Subcutaneous abdominal adipose tissue (tissue), 5 donors: ENCODE results near the gene RYR1.

Source experiments
- H3K27ac ChIP-seq: one replicate; pipeline ENCODE4 v1.7.0; 2013; ENCODE audit warnings: low read depth, mild to moderate bottlenecking, inconsistent platforms, low read length, moderate library complexity
- H3K27me3 ChIP-seq, 5 donors: one replicate each; pipeline ENCODE4 v1.7.0; 2013; ENCODE audit warnings: low read length in 5 of 5, inconsistent platforms in 1 of 5; ENCODE audit not compliant: control insufficient read depth in 5 of 5, insufficient read depth in 4 of 5
- H3K36me3 ChIP-seq, 5 donors: one replicate each; pipeline ENCODE4 v1.7.0; 2013; ENCODE audit warnings: low read length in 5 of 5; ENCODE audit not compliant: control insufficient read depth in 5 of 5, insufficient read depth in 5 of 5
- H3K4me1 ChIP-seq, 5 donors: one replicate each; pipeline ENCODE4 v1.7.0; 2013; ENCODE audit warnings: low read length in 5 of 5, mild to moderate bottlenecking in 3 of 5, moderate library complexity in 1 of 5; ENCODE audit not compliant: control insufficient read depth in 5 of 5, insufficient read depth in 5 of 5
- H3K4me3 ChIP-seq, 5 donors: one replicate each; pipeline ENCODE4 v1.7.0; 2013; ENCODE audit warnings: low read length in 5 of 5, low read depth in 1 of 5
- H3K9ac ChIP-seq, 5 donors: one replicate each; pipeline ENCODE4 v1.7.0; 2013; ENCODE audit warnings: low read length in 5 of 5, mild to moderate bottlenecking in 4 of 5, moderate library complexity in 3 of 5
- H3K9me3 ChIP-seq, 5 donors: one replicate each; pipeline ENCODE4 v1.7.0; 2013; ENCODE audit warnings: low read length in 5 of 5; ENCODE audit not compliant: control insufficient read depth in 5 of 5
- donor health status: healthy.
- donor health status: healthy.
- donor health status: healthy.
- donor health status: healthy.
- donor health status: healthy.

Gene RYR1

DNA sequence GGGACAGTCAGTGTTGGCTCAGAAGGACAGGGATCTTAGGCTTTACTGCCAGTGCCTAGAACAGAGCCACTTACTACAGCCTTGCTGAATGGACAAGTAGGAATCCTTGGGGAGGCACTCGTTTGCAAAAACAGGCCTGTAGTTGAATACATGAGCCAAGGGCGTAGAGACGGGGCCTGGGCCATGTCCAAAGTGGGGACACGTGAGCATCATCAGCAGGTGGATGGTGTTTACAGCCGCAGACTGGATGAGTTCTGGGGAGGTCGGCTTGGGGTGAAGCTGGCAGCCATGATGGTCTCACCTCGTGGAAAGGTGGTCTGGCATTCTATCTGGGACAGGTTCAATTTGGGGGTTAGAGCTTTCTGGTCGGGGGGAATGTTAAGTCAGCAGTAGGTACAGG is 17.5 kb downstream of the RYR1 start:
- Histone ChIP-seq H3K9me3 (no peaks in the 10 kb centered on the region), H3K4me3 (no peak overlapping the region), H3K27me3 (peaks cover 0 to 3% (median 0%) of the 10 kb centered on the region in 5 donors), H3K9ac (no peak overlapping the region), H3K4me1 (no peaks in the 10 kb centered on the region), H3K36me3 (peaks cover 0 to 40% (median 0%) of the 10 kb centered on the region in 5 donors), H3K27ac (no peak overlapping the region)

DNA sequence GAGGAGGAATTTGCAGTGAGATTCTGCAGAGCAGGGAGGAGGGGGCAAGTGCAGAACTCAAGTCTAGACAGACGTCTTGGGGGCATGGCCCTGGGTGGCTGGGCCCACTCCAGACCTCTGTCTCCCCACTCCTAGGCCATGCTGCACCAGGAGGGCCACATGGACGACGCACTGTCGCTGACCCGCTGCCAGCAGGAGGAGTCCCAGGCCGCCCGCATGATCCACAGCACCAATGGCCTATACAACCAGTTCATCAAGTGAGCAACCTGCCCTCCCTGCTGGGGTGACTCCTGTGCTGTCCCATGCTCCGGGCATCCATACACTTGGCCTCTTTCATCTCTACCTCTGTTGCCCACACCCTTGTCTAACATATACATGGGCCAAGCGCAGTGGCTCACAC is 18.1 kb downstream of the RYR1 start:
- Histone ChIP-seq H3K9me3 (no peaks in the 10 kb centered on the region), H3K27ac (no peak overlapping the region), H3K4me3 (no peak overlapping the region), H3K4me1 (no peaks in the 10 kb centered on the region), H3K9ac (no peak overlapping the region), H3K36me3 (peaks cover 0 to 34% (median 0%) of the 10 kb centered on the region in 5 donors), H3K27me3 (peaks cover 0 to 3% (median 0%) of the 10 kb centered on the region in 5 donors)

DNA sequence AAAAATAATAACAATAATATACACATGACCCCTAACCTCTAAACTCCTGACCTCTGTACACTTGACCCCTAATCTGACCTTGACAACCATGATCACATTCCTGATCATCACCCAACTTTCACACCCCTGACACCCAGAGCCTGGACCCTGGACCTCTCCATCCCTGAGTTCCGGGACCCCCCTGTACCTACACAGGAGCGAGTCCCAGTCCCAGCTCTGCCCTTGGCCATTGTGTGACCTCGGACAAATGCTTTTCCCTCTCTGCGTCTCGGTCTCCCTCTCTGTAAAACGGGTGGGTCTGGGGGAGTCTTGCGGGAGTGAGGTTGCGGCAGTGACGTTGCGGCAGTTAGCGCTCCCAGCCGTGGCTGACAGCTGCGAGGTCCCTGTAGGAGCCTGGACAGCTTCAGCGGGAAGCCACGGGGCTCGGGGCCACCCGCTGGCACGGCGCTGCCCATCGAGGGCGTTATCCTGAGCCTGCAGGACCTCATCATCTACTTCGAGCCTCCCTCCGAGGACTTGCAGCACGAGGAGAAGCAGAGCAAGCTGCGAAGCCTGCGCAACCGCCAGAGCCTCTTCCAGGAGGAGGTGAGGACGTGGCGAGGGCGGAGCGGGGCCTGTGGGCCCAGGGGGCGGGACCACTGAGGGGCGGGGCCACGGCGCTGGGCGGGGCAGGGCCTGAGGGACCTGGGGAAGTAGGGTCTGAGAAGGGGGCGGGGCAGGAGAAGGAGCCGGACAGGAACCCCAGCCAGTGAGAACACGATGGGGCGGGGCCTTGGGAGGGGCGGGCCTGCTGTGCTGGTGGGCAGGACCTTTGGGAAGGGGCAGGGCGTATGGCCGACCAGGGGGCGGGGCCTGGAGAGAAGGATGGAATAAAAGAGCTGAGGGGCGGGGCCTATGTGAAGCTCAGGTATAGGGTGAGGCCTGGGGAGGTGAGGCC is 19.2 kb downstream of the RYR1 start:
- no peaks in the 10 kb centered on the region for H3K4me1 ChIP-seq
- H3K9me3 ChIP-seq: no peaks in the 10 kb centered on the region
- H3K36me3 ChIP-seq: peaks cover 0 to 39% (median 0%) of the 10 kb centered on the region in 5 donors
- H3K4me3 ChIP-seq: no peak overlapping the region
- H3K27me3 ChIP-seq: peaks cover 0 to 3% (median 0%) of the 10 kb centered on the region in 5 donors
- H3K27ac ChIP-seq: no peak overlapping the region
- H3K9ac ChIP-seq: no peak overlapping the region

DNA sequence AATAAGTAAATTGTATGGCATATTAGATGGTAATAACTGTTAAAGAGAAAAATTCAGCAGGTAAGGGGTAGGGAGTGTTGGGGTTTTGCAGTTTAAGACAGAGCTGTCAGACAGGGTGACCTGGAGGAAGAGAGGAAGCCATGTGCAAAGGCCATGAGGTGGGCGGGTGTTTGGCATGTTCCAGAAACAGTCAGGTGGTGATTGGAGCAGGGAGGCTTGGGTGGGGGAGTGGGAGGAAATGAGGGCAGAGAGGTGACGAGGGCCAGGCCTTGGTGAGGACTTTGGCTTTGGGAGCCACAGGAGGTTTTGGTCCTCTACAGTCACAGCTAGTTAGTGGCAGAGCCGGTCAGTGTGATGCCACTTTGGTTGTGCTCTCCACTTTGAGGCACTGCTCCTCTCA is 20.1 kb downstream of the RYR1 start:
- H3K9me3 ChIP-seq: no peaks in the 10 kb centered on the region
- peaks cover 0 to 39% (median 0%) of the 10 kb centered on the region in 5 donors for H3K36me3 ChIP-seq
- no peaks in the 10 kb centered on the region for H3K4me1 ChIP-seq
- no peak overlapping the region for H3K27ac ChIP-seq
- peaks cover 0 to 3% (median 0%) of the 10 kb centered on the region in 5 donors for H3K27me3 ChIP-seq
- H3K4me3 ChIP-seq: no peak overlapping the region
- H3K9ac ChIP-seq: no peak overlapping the region

DNA sequence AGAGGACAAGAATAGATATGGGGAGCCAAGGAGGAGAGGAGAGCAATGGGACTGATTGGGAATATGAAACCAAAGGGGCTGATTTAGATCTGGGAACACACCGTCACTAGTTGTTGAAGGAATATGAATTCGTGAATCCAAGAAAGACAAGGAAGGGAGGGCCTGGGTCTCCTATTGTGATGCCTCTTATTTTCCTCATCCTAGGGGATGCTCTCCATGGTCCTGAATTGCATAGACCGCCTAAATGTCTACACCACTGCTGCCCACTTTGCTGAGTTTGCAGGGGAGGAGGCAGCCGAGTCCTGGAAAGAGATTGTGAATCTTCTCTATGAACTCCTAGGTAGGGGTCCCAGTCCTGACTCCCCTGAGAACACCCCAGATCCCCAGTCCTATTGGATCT is 21.5 kb downstream of the RYR1 start:
- Histone ChIP-seq H3K9me3 (no peaks in the 10 kb centered on the region), H3K4me3 (no peak overlapping the region), H3K27ac (no peak overlapping the region), H3K4me1 (no peaks in the 10 kb centered on the region), H3K9ac (no peak overlapping the region), H3K36me3 (peaks cover 0 to 36% (median 0%) of the 10 kb centered on the region in 5 donors), H3K27me3 (peaks cover 0 to 4% (median under 1%) of the 10 kb centered on the region in 5 donors)

DNA sequence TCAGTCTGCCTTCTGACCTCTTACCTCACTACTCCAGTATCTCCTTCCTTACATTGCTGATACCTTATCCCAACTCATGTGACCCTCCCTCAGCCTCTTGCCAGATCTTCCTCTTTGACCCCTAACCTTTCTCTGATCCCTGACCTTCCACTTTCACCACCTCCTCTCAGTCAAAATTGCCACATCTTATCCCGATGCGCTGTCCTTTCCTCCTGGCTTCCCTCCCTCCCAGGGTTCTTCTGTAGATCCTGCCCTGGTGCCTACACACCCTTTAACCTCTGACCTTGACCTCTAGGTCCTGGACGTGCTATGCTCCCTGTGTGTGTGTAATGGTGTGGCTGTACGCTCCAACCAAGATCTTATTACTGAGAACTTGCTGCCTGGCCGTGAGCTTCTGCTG is 23.7 kb downstream of the RYR1 start:
- no peak overlapping the region for H3K4me3 ChIP-seq
- peaks cover 0 to 26% (median 0%) of the 10 kb centered on the region in 5 donors for H3K36me3 ChIP-seq
- H3K27me3 ChIP-seq: peaks cover 0 to 8% (median 3%) of the 10 kb centered on the region in 5 donors
- no peaks in the 10 kb centered on the region for H3K9me3 ChIP-seq
- no peaks in the 10 kb centered on the region for H3K4me1 ChIP-seq
- no peak overlapping the region for H3K9ac ChIP-seq
- no peak overlapping the region for H3K27ac ChIP-seq

DNA sequence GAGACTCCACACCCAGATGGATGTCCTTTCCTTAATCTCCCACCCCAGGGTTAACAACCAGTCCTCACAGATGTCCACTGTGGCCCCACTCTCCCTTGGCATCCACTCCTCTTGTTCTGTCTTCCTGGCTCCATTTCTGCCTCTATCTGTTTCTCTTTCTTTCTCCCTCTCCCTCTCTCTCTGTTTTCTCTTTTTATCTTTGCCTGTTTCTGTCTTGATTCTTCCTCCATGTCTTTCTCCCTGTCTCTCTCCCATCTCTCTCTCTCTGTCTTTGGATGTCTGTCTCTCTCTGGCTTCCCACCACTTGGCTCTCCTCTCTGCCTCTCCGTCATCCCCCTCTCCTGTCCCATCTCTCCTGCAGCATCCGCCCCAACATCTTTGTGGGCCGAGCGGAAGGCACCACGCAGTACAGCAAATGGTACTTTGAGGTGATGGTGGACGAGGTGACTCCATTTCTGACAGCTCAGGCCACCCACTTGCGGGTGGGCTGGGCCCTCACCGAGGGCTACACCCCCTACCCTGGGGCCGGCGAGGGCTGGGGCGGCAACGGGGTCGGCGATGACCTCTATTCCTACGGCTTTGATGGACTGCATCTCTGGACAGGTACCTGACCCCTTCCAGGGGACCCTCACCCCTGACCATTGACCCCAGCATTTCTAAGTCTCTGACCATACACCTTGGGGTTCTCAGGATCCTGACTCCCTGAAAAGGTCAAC is 24.4 kb downstream of the RYR1 start:
- H3K9ac ChIP-seq: no peak overlapping the region
- H3K27me3 ChIP-seq: peaks cover 0 to 9% (median 0%) of the 10 kb centered on the region in 5 donors
- no peak overlapping the region for H3K4me3 ChIP-seq
- no peak overlapping the region for H3K27ac ChIP-seq
- no peaks in the 10 kb centered on the region for H3K4me1 ChIP-seq
- peaks cover 0 to 21% (median 0%) of the 10 kb centered on the region in 5 donors for H3K36me3 ChIP-seq
- H3K9me3 ChIP-seq: no peaks in the 10 kb centered on the region

DNA sequence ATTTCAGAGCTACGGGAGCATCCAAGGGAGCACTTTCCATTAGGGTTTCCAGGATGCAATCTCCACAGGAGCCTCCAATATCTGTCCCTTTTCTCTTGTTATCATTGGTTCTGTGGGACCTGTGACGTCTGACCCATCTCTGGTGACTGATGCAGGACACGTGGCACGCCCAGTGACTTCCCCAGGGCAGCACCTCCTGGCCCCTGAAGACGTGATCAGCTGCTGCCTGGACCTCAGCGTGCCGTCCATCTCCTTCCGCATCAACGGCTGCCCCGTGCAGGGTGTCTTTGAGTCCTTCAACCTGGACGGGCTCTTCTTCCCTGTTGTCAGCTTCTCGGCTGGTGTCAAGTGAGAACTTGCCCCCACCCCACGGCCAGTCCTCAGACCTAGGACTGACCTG is 25.5 kb downstream of the RYR1 start:
- Histone ChIP-seq H3K9me3 (no peaks in the 10 kb centered on the region), H3K27me3 (peaks cover 0 to 11% (median 0%) of the 10 kb centered on the region in 5 donors), H3K36me3 (peaks cover 0 to 21% (median 0%) of the 10 kb centered on the region in 5 donors), H3K4me3 (no peak overlapping the region), H3K4me1 (no peaks in the 10 kb centered on the region), H3K27ac (no peak overlapping the region), H3K9ac (no peak overlapping the region)

DNA sequence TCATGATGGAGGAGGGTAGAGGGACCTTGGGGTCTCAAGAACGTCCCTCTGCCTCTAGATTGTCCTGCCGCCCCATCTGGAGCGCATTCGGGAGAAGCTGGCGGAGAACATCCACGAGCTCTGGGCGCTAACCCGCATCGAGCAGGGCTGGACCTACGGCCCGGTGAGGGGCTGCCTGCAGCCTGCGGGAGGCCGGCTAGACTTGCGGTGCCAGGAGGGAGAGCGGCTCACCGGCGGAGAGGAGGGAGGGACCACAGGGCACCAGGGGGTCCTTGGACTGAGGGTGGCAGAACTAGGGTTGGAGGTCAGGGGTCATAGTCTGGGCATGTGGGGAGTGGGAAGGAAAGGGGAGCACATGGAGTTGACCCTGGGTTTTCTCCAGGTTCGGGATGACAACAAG is 29.9 kb downstream of the RYR1 start:
- Histone ChIP-seq H3K27me3 (peaks cover 0 to 11% (median 0%) of the 10 kb centered on the region in 5 donors), H3K27ac (no peak overlapping the region), H3K9ac (no peak overlapping the region), H3K4me3 (no peak overlapping the region), H3K9me3 (peaks cover 0 to 4% (median 0%) of the 10 kb centered on the region in 5 donors), H3K36me3 (peaks cover 0 to 29% (median 0%) of the 10 kb centered on the region in 5 donors), H3K4me1 (no peaks in the 10 kb centered on the region)
